Uterus (tissue), 2 donors: Measurements from ENCODE around the gene RAB3D.

Experiments used
- CTCF ChIP-seq, 4 experiments: fragments of 200-600 bp in 2 of 4; fragments of 450-650 bp in 2 of 4; sonication (generic) in 2 of 4; IDR thresholded peaks; one replicate each; pipeline ENCODE4 v1.5.1; 2016 to 2019; ENCODE audit warnings: antibody characterized with exemption in 4 of 4, mild to moderate bottlenecking in 2 of 4, moderate library complexity in 1 of 4
- POLR2A ChIP-seq, 2 donors: fragments of 450-650 bp; IDR thresholded peaks; one replicate each; pipeline ENCODE4 v1.6.1; 2016; ENCODE audit warnings: antibody characterized with exemption in 2 of 2, mild to moderate bottlenecking in 1 of 2, moderate library complexity in 1 of 2

DNA sequence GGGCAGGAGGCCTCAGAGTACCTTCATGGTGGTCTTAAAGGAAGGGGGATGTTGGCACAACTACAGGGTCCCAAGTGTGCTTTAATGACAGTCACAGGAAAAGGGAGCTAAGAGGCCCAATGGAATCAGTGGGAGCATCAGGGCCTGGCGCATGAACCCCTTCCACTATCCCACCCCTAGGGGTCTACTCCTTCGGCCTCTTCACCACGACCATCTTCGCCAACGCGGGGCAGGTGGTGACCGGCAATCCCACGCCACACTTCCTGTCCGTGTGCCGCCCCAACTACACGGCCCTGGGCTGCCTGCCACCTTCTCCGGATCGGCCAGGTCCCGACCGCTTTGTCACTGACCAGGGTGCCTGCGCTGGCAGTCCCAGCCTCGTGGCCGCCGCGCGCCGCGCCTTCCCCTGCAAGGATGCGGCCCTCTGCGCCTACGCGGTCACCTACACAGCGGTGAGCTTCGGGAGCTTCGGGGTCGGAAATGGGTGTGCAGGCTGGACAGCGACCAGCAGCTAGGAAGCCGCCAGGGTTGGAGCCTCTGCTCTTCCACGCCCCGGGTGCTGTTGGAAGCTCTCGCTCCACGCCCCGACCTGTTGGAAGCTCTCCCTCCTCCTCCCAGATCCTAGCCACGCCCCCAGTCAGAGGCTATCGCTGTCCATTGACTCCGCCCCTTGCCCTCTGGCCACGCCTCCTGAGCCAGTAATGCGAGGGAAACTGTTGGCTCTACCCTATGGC, 21.7 kb upstream of the RAB3D start:
- TF ChIP-seq CTCF (IDR thresholded peaks at IDR 0.05) (no peak), POLR2A (IDR thresholded peaks at IDR 0.05) (no peak)
